GM12864 (cell line): ENCODE results near the gene DAG1.

Source experiments
- DNase-seq: peaks from one replicate; pipeline ENCODE4 v3.0.0-alpha.2; 2011; ENCODE audit warnings: low read depth
- H3K4me3 ChIP-seq: 2 replicates; pipeline ENCODE4 v1.5.1; 2011; ENCODE audit warnings: mild to moderate bottlenecking, low read depth, low read length, control low read depth
- CTCF ChIP-seq: IDR thresholded peaks from 2 replicates; pipeline ENCODE4 v1.5.1; 2011; ENCODE audit warnings: low read depth, mild to moderate bottlenecking, moderate library complexity, low read length, control low read depth, inconsistent platforms; ENCODE audit errors: missing control alignments

Gene DAG1

GRCh38 chr3:49533786-49534519, 63.9 kb downstream of the DAG1 start:
- H3K4me3 ChIP-seq, result no peak overlapping the region
- no peak for DNase-seq
- no peak for TF ChIP-seq CTCF

DNA sequence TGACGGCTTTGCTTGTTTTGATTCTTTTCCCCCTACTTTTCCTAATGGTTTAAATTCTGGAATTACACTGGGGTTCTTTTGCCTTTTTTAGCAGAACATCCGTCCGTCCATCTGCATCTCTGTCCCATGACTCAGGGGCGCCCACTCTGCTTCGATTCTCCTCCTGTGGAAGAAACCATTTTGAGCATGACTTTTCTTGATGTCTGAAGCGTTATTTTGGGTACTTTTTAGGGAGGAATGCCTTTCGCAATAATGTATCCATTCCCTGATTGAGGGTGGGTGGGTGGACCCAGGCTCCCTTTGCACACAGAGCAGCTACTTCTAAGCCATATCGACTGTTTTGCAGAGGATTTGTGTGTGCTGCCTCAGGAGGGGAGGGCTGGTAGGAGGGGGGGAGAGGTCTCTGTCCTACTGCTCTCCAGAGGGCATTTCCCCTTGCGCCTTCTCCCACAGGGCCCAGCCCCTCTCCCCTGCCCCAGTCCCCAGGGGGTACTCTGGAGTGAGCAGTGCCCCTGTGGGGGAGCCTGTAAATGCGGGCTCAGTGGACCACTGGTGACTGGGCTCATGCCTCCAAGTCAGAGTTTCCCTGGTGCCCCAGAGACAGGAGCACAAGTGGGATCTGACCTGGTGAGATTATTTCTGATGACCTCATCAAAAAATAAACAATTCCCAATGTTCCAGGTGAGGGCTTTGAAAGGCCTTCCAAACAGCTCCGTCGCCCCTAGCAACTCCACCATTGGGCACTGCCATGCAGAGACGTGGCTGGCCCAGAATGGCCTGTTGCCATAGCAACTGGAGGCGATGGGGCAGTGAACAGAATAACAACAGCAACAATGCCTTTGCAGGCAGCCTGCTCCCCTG, 64.7 kb downstream of the DAG1 start:
- no peak for DNase-seq
- no peak overlapping the region for H3K4me3 ChIP-seq
- no peak for TF ChIP-seq CTCF

- DNase-seq, result no peak
- no peak overlapping the region for H3K4me3 ChIP-seq
- TF ChIP-seq CTCF, result no peak
Observed at GRCh38 chr3:49535971-49536874, 66.2 kb downstream of the DAG1 start.

DNA sequence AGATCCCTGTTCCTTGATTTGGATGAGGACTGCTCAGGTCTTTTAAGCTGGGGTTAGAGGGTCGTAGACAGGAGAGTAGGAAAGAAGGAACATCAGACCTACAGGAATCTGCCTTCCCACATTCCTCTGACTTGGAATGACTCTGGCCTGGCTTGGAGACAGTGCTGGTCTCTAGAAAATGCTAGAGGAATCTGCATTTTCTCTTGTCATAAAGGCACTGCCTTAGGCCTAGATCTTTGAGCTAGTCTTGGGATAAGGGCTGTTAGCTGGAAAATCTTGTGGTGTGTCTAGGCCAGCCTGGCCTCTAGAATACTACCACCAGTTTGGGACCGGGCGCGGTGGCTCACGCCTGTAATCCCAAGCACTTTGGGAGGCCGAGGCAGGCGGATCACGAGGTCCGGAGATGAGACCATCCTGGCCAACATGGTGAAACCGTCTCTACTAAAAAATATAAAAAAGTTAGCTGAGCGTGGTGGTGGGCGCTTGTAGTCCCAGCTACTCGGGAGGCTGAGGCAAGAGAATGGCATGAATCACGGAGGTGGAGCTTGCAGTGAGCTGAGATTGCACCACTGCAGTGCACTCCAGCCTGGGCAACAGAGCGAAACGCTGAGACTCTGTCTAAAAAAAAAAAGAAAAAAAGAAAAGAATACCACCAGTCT, 66.9 kb downstream of the DAG1 start:
- H3K4me3 ChIP-seq, result no peak overlapping the region
- no peak for DNase-seq
- TF ChIP-seq CTCF, result no peak

DNA sequence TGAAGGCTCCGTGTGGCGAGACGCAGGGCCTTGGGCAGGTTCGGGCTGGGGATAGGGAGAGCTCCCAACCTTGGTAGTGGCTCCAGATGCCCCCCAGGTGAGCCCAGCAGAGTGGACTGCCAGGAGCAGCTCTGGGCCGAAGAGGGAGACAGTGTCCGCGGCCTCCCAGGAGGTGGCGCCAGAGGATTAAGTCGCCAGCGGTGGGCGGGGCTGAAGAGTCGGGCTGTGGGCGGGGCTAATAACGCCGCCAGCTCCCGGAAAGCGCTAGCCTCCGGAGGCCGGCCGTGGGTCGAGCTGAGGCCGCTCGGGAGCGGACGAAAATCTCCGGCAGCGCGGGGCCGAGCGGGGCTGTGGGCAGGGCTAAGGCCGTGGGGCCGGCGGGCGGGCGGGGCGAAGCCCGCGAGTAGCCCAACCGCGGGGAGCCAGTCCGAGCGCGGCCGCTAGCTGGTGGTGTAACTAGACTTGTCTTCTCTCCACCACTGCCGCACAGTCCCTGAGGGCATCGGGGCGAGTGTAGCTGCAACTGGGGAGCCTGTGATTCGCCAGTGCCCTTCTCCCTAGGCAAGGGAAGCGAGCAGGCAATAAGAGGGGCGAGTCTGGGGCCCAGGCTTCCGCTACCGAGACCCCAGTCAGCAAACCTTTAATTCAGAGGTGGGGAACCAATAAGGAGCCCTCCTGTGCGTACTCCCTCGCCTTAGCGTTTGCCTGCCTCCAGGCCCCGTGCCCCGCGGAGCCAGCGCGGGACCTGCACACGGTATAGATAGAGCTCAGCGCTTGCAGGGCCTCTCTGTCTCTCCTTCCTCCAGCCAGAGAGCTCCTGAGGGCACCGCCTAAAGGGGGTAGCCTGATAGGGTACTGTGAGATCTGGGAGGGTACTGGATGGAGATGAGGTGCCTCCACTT, 69.8 kb downstream of the DAG1 start:
- peak; percentile 85 for TF ChIP-seq CTCF
- DNase-seq, result peak; percentile 68

More for the DNA sequence above, 69.8 kb downstream of the DAG1 start:
- H3K4me3 ChIP-seq, result peak overlapping the region; percentile 63
